ENCODE measurements around the gene ROBO4.

Gene ROBO4

GRCh38 chr11:124897674-124898262 is at the start of gene ROBO4:
Gene ROBO4 (minus strand): TSS chr11:124897865. CDS start chr11:124897795, 70 bp downstream.
- Histone ChIP-seq H3K9me3 (ENCODE audit: control insufficient read depth, insufficient read depth, low read length) (no peaks in the 10 kb centered on the region), H3K36me3 (ENCODE audit: insufficient read depth, low read length) (no peaks in the 10 kb centered on the region), H3K4me1 (ENCODE audit: insufficient read depth, low read length) (peaks cover 24% of the 10 kb centered on the region), H3K9ac (ENCODE audit: low read depth, low read length) (no peak within 1 kb of the TSS)

- Histone ChIP-seq H3K9me3 (ENCODE audit: control insufficient read depth, insufficient read depth, low read length) (no peaks in the 10 kb centered on the region), H3K9ac (ENCODE audit: low read depth, low read length) (no peak overlapping the region), H3K4me1 (ENCODE audit: insufficient read depth, low read length) (no peaks in the 10 kb centered on the region), H3K36me3 (ENCODE audit: insufficient read depth, low read length) (no peaks in the 10 kb centered on the region)
Observed at GRCh38 chr11:124946735-124947141, 49.1 kb upstream of the ROBO4 start.

GRCh38 chr11:124945826-124946225 is 48.2 kb upstream of the ROBO4 start:
- H3K9ac ChIP-seq (ENCODE audit: low read depth, low read length) = no peak overlapping the region
- H3K36me3 ChIP-seq (ENCODE audit: insufficient read depth, low read length) = no peaks in the 10 kb centered on the region
- no peaks in the 10 kb centered on the region for H3K4me1 ChIP-seq (ENCODE audit: insufficient read depth, low read length)
- no peaks in the 10 kb centered on the region for H3K9me3 ChIP-seq (ENCODE audit: control insufficient read depth, insufficient read depth, low read length)

GRCh38 chr11:124944565-124944964 is 46.9 kb upstream of the ROBO4 start:
- no peaks in the 10 kb centered on the region for H3K36me3 ChIP-seq (ENCODE audit: insufficient read depth, low read length)
- no peaks in the 10 kb centered on the region for H3K4me1 ChIP-seq (ENCODE audit: insufficient read depth, low read length)
- no peak overlapping the region for H3K9ac ChIP-seq (ENCODE audit: low read depth, low read length)
- no peaks in the 10 kb centered on the region for H3K9me3 ChIP-seq (ENCODE audit: control insufficient read depth, insufficient read depth, low read length)

GRCh38 chr11:124943741-124944140 is 46.1 kb upstream of the ROBO4 start:
- H3K9ac ChIP-seq (ENCODE audit: low read depth, low read length) = no peak overlapping the region
- H3K9me3 ChIP-seq (ENCODE audit: control insufficient read depth, insufficient read depth, low read length) = no peaks in the 10 kb centered on the region
- no peaks in the 10 kb centered on the region for H3K4me1 ChIP-seq (ENCODE audit: insufficient read depth, low read length)
- no peaks in the 10 kb centered on the region for H3K36me3 ChIP-seq (ENCODE audit: insufficient read depth, low read length)

GRCh38 chr11:124943254-124943616 is 45.6 kb upstream of the ROBO4 start:
- Histone ChIP-seq H3K4me1 (ENCODE audit: insufficient read depth, low read length) (no peaks in the 10 kb centered on the region), H3K36me3 (ENCODE audit: insufficient read depth, low read length) (no peaks in the 10 kb centered on the region), H3K9me3 (ENCODE audit: control insufficient read depth, insufficient read depth, low read length) (no peaks in the 10 kb centered on the region), H3K9ac (ENCODE audit: low read depth, low read length) (no peak overlapping the region)

- no peaks in the 10 kb centered on the region for H3K9me3 ChIP-seq (ENCODE audit: control insufficient read depth, insufficient read depth, low read length)
- H3K9ac ChIP-seq (ENCODE audit: low read depth, low read length) = no peak overlapping the region
- H3K36me3 ChIP-seq (ENCODE audit: insufficient read depth, low read length) = no peaks in the 10 kb centered on the region
- no peaks in the 10 kb centered on the region for H3K4me1 ChIP-seq (ENCODE audit: insufficient read depth, low read length)
Observed at GRCh38 chr11:124942466-124943253, 45.0 kb upstream of the ROBO4 start.

- Histone ChIP-seq H3K36me3 (ENCODE audit: insufficient read depth, low read length) (no peaks in the 10 kb centered on the region), H3K9me3 (ENCODE audit: control insufficient read depth, insufficient read depth, low read length) (no peaks in the 10 kb centered on the region), H3K9ac (ENCODE audit: low read depth, low read length) (no peak overlapping the region), H3K4me1 (ENCODE audit: insufficient read depth, low read length) (no peaks in the 10 kb centered on the region)
Observed at GRCh38 chr11:124941703-124942102, 44.0 kb upstream of the ROBO4 start.

- Histone ChIP-seq H3K9me3 (ENCODE audit: control insufficient read depth, insufficient read depth, low read length) (no peaks in the 10 kb centered on the region), H3K9ac (ENCODE audit: low read depth, low read length) (no peak overlapping the region), H3K4me1 (ENCODE audit: insufficient read depth, low read length) (peaks cover 4% of the 10 kb centered on the region; the same call in 1 of the 2 replicates), H3K36me3 (ENCODE audit: insufficient read depth, low read length) (no peaks in the 10 kb centered on the region)
Observed at GRCh38 chr11:124938970-124939369, 41.3 kb upstream of the ROBO4 start.

- no peaks in the 10 kb centered on the region for H3K9me3 ChIP-seq (ENCODE audit: control insufficient read depth, insufficient read depth, low read length)
- H3K9ac ChIP-seq (ENCODE audit: low read depth, low read length) = no peak overlapping the region
- H3K4me1 ChIP-seq (ENCODE audit: insufficient read depth, low read length) = peaks cover 4% of the 10 kb centered on the region; the same call in 1 of the 2 replicates
- no peaks in the 10 kb centered on the region for H3K36me3 ChIP-seq (ENCODE audit: insufficient read depth, low read length)
Observed at GRCh38 chr11:124938206-124938765, 40.6 kb upstream of the ROBO4 start.

- H3K36me3 ChIP-seq (ENCODE audit: insufficient read depth, low read length) = no peaks in the 10 kb centered on the region
- no peaks in the 10 kb centered on the region for H3K9me3 ChIP-seq (ENCODE audit: control insufficient read depth, insufficient read depth, low read length)
- peaks cover 4% of the 10 kb centered on the region; the same call in 1 of the 2 replicates for H3K4me1 ChIP-seq (ENCODE audit: insufficient read depth, low read length)
- no peak overlapping the region for H3K9ac ChIP-seq (ENCODE audit: low read depth, low read length)
Observed at GRCh38 chr11:124937336-124937935, 39.8 kb upstream of the ROBO4 start.

- Histone ChIP-seq H3K4me1 (ENCODE audit: insufficient read depth, low read length) (peaks cover 4% of the 10 kb centered on the region; the same call in 1 of the 2 replicates), H3K36me3 (ENCODE audit: insufficient read depth, low read length) (no peaks in the 10 kb centered on the region), H3K9ac (ENCODE audit: low read depth, low read length) (no peak within 1 kb of the TSS), H3K9me3 (ENCODE audit: control insufficient read depth, insufficient read depth, low read length) (no peaks in the 10 kb centered on the region)
Observed at GRCh38 chr11:124935548-124936514, 38.2 kb upstream of the ROBO4 start, which contains the start of gene HEPACAM. Gene HEPACAM (minus strand): TSS chr11:124936047. CDS start chr11:124936006, 41 bp downstream.

GRCh38 chr11:124934862-124935547 is 37.3 kb upstream of the ROBO4 start:
- Histone ChIP-seq H3K9me3 (ENCODE audit: control insufficient read depth, insufficient read depth, low read length) (no peaks in the 10 kb centered on the region), H3K36me3 (ENCODE audit: insufficient read depth, low read length) (no peaks in the 10 kb centered on the region), H3K9ac (ENCODE audit: low read depth, low read length) (no peak overlapping the region), H3K4me1 (ENCODE audit: insufficient read depth, low read length) (peaks cover 4% of the 10 kb centered on the region; the same call in 1 of the 2 replicates)

All from ES-I3 (cell line).